GM12801 (cell line): ENCODE results near the gene UTRN.

Experiments used
- CTCF ChIP-seq: IDR thresholded peaks from one replicate; pipeline ENCODE4 v1.5.1; 2011; ENCODE audit warnings: control low read depth; ENCODE audit not compliant: insufficient read length; ENCODE audit errors: extremely low read depth

Gene UTRN

GRCh38 chr6:144315981-144316861 lies 31.1 kb downstream of the UTRN start:
- no peak for TF ChIP-seq CTCF

GRCh38 chr6:144316862-144317195 lies 31.7 kb downstream of the UTRN start:
- no peak for TF ChIP-seq CTCF

- TF ChIP-seq CTCF: no peak
Observed at GRCh38 chr6:144317736-144318135, 32.6 kb downstream of the UTRN start.

- TF ChIP-seq CTCF: no peak
Observed at GRCh38 chr6:144319211-144319610, 34.1 kb downstream of the UTRN start.

- TF ChIP-seq CTCF: no peak
Observed at GRCh38 chr6:144320741-144321140, 35.6 kb downstream of the UTRN start.

GRCh38 chr6:144321839-144322591 lies 36.9 kb downstream of the UTRN start:
- no peak for TF ChIP-seq CTCF

GRCh38 chr6:144325232-144325631 lies 40.1 kb downstream of the UTRN start:
- TF ChIP-seq CTCF: no peak
